PC-3 (cell line): Measurements from ENCODE around the gene SMARCD2.

ENCODE experiments used
- CTCF ChIP-seq: fragments of 300-600 bp; sonication (generic); conservative IDR thresholded peaks from 2 replicates; pipeline ENCODE4 v1.5.1; 2017; ENCODE audit warnings: antibody characterized with exemption, low read depth, mild to moderate bottlenecking, low read length
- EZH2phosphoT487 ChIP-seq: fragments of 300-600 bp; sonication (generic); IDR thresholded peaks from 2 replicates; pipeline ENCODE4 v1.6.1; 2018; ENCODE audit warnings: mild to moderate bottlenecking, antibody characterized with exemption, low read length, borderline replicate concordance

- TF ChIP-seq CTCF (no peak), EZH2phosphoT487 (no peak)
Measured at GRCh38 chr17:63840591-63841349, 1.7 kb downstream of the SMARCD2 start.
